Astrocyte (in vitro differentiated cells and primary cell): ENCODE results near the gene WWP2. TPM values are rescaled to one million over a fixed set of nuclear protein-coding genes. Genes with fewer than 3 reads are reported as not detected.

Experiments
- DNase-seq: peaks from one replicate; pipeline ENCODE4 v3.0.0-alpha.2; 2010; ENCODE audit warnings: low read depth
- FAIRE-seq: peaks from 2 replicates; lab custom pipeline; 2011; peaks lifted over from hg19 to GRCh38; lab: Jason Lieb, UNC
- H2AFZ ChIP-seq: 2 replicates; pipeline ENCODE4 v1.6.0; 2012; ENCODE audit warnings: low read depth, low read length, inconsistent platforms
- H3K27ac ChIP-seq: 2 replicates; pipeline ENCODE4 v1.5.1; 2011; ENCODE audit warnings: low read depth, low read length, inconsistent platforms
- H3K27me3 ChIP-seq: 2 replicates; pipeline ENCODE4 v1.6.0; 2011; ENCODE audit warnings: low read length, inconsistent platforms; ENCODE audit not compliant: insufficient read depth
- H3K36me3 ChIP-seq: 2 replicates; pipeline ENCODE4 v1.5.1; 2011; ENCODE audit warnings: low read length, inconsistent platforms; ENCODE audit not compliant: insufficient read depth
- H3K4me1 ChIP-seq: 2 replicates; pipeline ENCODE4 v1.5.1; 2011; ENCODE audit warnings: low read length, inconsistent platforms; ENCODE audit not compliant: insufficient read depth
- H3K4me2 ChIP-seq: 2 replicates; pipeline ENCODE4 v1.6.0; 2012; ENCODE audit warnings: low read length, inconsistent platforms
- H3K4me3 ChIP-seq: 2 replicates; pipeline ENCODE4 v1.5.1; 2011; ENCODE audit warnings: low read depth, mild to moderate bottlenecking, low read length, inconsistent platforms; ENCODE audit not compliant: insufficient read depth
- H3K79me2 ChIP-seq: 2 replicates; pipeline ENCODE4 v1.6.0; 2012; ENCODE audit warnings: mild to moderate bottlenecking, low read length, inconsistent platforms; ENCODE audit not compliant: insufficient read depth
- H3K9ac ChIP-seq: 2 replicates; pipeline ENCODE4 v1.6.0; 2012; ENCODE audit warnings: mild to moderate bottlenecking, low read length, inconsistent platforms
- H3K9me3 ChIP-seq: 2 replicates; pipeline ENCODE4 v1.5.1; 2012; ENCODE audit warnings: low read depth, mild to moderate bottlenecking, low read length, inconsistent platforms; ENCODE audit not compliant: insufficient read depth
- H4K20me1 ChIP-seq: 2 replicates; pipeline ENCODE4 v1.6.0; 2012; ENCODE audit warnings: low read length, inconsistent platforms; ENCODE audit not compliant: insufficient read depth
- H3K27ac Mint-ChIP-seq: one replicate; pipeline ENCODE4 v1.8.0; 2021; ENCODE audit warnings: mild to moderate bottlenecking, mixed read lengths; ENCODE audit not compliant: unreplicated experiment
- H3K27me3 Mint-ChIP-seq: one replicate; pipeline ENCODE4 v1.8.0; 2021; ENCODE audit warnings: low read depth, mixed read lengths; ENCODE audit not compliant: unreplicated experiment
- H3K36me3 Mint-ChIP-seq: one replicate; pipeline ENCODE4 v1.8.0; 2021; ENCODE audit warnings: low read depth, mixed read lengths; ENCODE audit not compliant: unreplicated experiment
- H3K4me1 Mint-ChIP-seq: one replicate; pipeline ENCODE4 v1.8.0; 2021; ENCODE audit warnings: low read depth, mixed read lengths; ENCODE audit not compliant: unreplicated experiment
- H3K4me3 Mint-ChIP-seq: one replicate; pipeline ENCODE4 v1.8.0; 2021; ENCODE audit warnings: mild to moderate bottlenecking, moderate library complexity, mixed read lengths; ENCODE audit not compliant: unreplicated experiment
- H3K9me3 Mint-ChIP-seq: one replicate; pipeline ENCODE4 v1.8.0; 2021; ENCODE audit warnings: mild to moderate bottlenecking, mixed read lengths; ENCODE audit not compliant: unreplicated experiment
- CTCF ChIP-seq: IDR thresholded peaks from 2 replicates; pipeline ENCODE4 v1.5.1; 2011; ENCODE audit warnings: low read depth, mild to moderate bottlenecking, inconsistent platforms, low read length, moderate library complexity; ENCODE audit not compliant: insufficient read depth
- EZH2 ChIP-seq: IDR thresholded peaks from 2 replicates; pipeline ENCODE4 v1.6.1; 2012; ENCODE audit warnings: mild to moderate bottlenecking, low read length, inconsistent platforms; ENCODE audit not compliant: insufficient read depth
- total RNA-seq: library from RNA; stranded (reverse); gene quantifications from 2 replicates; pipeline ENCODE4 v1.2.1, GENCODE V29; 2021

WWP2 gene
- total RNA-seq, 1 donor from 2014 or later, result 28.7 TPM

- H2AFZ ChIP-seq, result no peak overlapping the region
- Mint-ChIP-seq H3K27ac (peak overlapping the region; percentile 18), H3K4me3 (no peak overlapping the region), H3K4me1 (peaks cover 41% of the 10 kb centered on the region), H3K27me3 (no peaks in the 10 kb centered on the region), H3K36me3 (peaks cover 3% of the 10 kb centered on the region), H3K9me3 (no peaks in the 10 kb centered on the region)
- TF ChIP-seq EZH2, result no peak
- no peak for TF ChIP-seq CTCF
- no peaks in the 10 kb centered on the region for H3K27me3 ChIP-seq
- H3K4me3 ChIP-seq, result no peak overlapping the region
- H3K9ac ChIP-seq, result no peak overlapping the region
- no peak for DNase-seq
- no peaks in the 10 kb centered on the region for H3K4me1 ChIP-seq
- no peaks in the 10 kb centered on the region for H4K20me1 ChIP-seq
- H3K79me2 ChIP-seq, result no peaks in the 10 kb centered on the region
- H3K9me3 ChIP-seq, result no peaks in the 10 kb centered on the region
- no peak overlapping the region for H3K27ac ChIP-seq
- no peak overlapping the region for H3K4me2 ChIP-seq
- FAIRE-seq, result no peak
- no peaks in the 10 kb centered on the region for H3K36me3 ChIP-seq
Observed at GRCh38 chr16:69834807-69835466, 72.8 kb downstream of the WWP2 start.

DNA sequence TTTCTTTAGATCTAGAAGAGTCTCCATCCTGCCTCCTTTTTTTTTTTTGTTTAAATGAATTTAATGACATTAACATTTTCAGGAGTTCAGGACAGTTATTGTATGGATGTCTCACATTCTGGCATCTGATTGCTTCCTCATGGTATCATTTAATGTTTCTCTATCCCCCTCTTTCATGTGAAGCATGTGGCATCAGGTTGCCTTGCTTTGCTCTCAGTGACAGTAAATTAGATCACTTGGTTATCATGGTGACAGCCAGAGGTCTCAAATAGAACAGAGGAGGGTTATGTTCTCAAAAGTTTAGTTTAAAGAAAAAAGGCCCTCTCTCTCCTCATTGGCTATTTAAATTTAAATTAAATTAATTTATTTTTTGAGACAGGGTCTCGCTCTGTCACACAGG is 74.1 kb downstream of the WWP2 start:
- Mint-ChIP-seq H3K9me3 (no peaks in the 10 kb centered on the region), H3K4me1 (peaks cover 36% of the 10 kb centered on the region), H3K27me3 (no peaks in the 10 kb centered on the region), H3K4me3 (no peak overlapping the region), H3K36me3 (peaks cover 10% of the 10 kb centered on the region), H3K27ac (no peak overlapping the region)
- DNase-seq (no peak), FAIRE-seq (no peak)
- Histone ChIP-seq H3K4me2 (no peak overlapping the region), H3K27ac (no peak overlapping the region), H4K20me1 (no peaks in the 10 kb centered on the region), H3K36me3 (no peaks in the 10 kb centered on the region), H3K9ac (no peak overlapping the region), H3K27me3 (no peaks in the 10 kb centered on the region), H3K79me2 (no peaks in the 10 kb centered on the region), H2AFZ (no peak overlapping the region), H3K4me3 (no peak overlapping the region), H3K4me1 (no peaks in the 10 kb centered on the region), H3K9me3 (no peaks in the 10 kb centered on the region)
- TF ChIP-seq EZH2 (no peak), CTCF (no peak)

DNA sequence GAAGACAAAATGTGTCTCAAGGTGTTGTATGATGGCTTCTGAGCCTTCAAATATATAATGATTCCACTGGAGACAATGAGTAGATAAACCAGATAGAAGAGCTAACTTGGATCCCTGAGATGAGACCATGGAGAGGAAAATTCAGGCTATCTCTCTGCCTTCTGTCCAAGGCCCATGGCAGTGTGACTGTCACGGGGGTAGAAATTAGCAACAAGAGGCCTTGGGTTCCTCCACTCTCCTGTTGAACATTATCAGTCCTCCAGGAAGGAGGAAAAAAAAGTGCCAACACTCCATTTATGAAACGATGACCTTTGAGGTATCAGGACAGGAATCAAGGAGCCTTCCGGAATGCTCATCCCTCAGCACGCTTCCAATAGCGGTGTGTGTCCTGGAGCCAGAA is 75.2 kb downstream of the WWP2 start:
- H2AFZ ChIP-seq, result no peak overlapping the region
- peaks cover 30% of the 10 kb centered on the region for H3K4me1 Mint-ChIP-seq
- H3K9ac ChIP-seq, result no peak overlapping the region
- no peak overlapping the region for H3K27ac ChIP-seq
- no peaks in the 10 kb centered on the region for H3K9me3 ChIP-seq
- no peaks in the 10 kb centered on the region for H3K27me3 Mint-ChIP-seq
- no peaks in the 10 kb centered on the region for H3K4me1 ChIP-seq
- DNase-seq (no peak), FAIRE-seq (no peak)
- no peak overlapping the region for H3K4me3 Mint-ChIP-seq
- H3K79me2 ChIP-seq, result no peaks in the 10 kb centered on the region
- H3K4me2 ChIP-seq, result no peak overlapping the region
- no peaks in the 10 kb centered on the region for H3K27me3 ChIP-seq
- no peak overlapping the region for H3K27ac Mint-ChIP-seq
- no peak overlapping the region for H3K4me3 ChIP-seq
- H4K20me1 ChIP-seq, result no peaks in the 10 kb centered on the region
- no peaks in the 10 kb centered on the region for H3K9me3 Mint-ChIP-seq
- H3K36me3 Mint-ChIP-seq, result peaks cover 10% of the 10 kb centered on the region
- no peaks in the 10 kb centered on the region for H3K36me3 ChIP-seq
- TF ChIP-seq CTCF, result no peak
- TF ChIP-seq EZH2, result no peak
